Measurements from ENCODE around the gene GPER1.

GRCh38 chr7:1108264-1108920 is 20.5 kb downstream of the GPER1 start:
- TF ChIP-seq CTCF (IDR thresholded peaks at IDR 0.05; ENCODE audit: low read depth, low read length, poor library complexity, severe bottlenecking) (no peak), EZH2phosphoT487 (IDR thresholded peaks at IDR 0.05; ENCODE audit: borderline replicate concordance, low read length) (no peak)
